Immature natural killer cell (primary cell): ENCODE measurements around the gene SH3BP4. TPM values are rescaled to one million over a fixed set of nuclear protein-coding genes. Genes with fewer than 3 reads are reported as not detected.

Source experiments
- DNase-seq, 3 donors: peaks; one replicate each; pipeline ENCODE4 v3.0.0; 2022; ENCODE audit warnings: mixed read lengths in 1 of 3
- H3K27ac Mint-ChIP-seq, 6 donors: one replicate each; pipeline ENCODE4 v1.8.0; 2020; ENCODE audit warnings: mixed read lengths in 6 of 6, mild to moderate bottlenecking in 5 of 6, inconsistent platforms in 4 of 6, moderate library complexity in 3 of 6
- H3K27me3 Mint-ChIP-seq, 3 donors: one replicate each; pipeline ENCODE4 v1.8.0; 2020 to 2021; ENCODE audit warnings: low read depth in 3 of 3, mild to moderate bottlenecking in 3 of 3, mixed read lengths in 3 of 3, moderate library complexity in 3 of 3, inconsistent platforms in 1 of 3
- H3K36me3 Mint-ChIP-seq, 3 donors: one replicate each; pipeline ENCODE4 v1.8.0; 2020; ENCODE audit warnings: mixed read lengths in 3 of 3, inconsistent platforms in 2 of 3, mild to moderate bottlenecking in 2 of 3
- H3K4me1 Mint-ChIP-seq, 2 donors: one replicate each; pipeline ENCODE4 v1.8.0; 2020; ENCODE audit warnings: inconsistent platforms in 2 of 2, mild to moderate bottlenecking in 2 of 2, mixed read lengths in 2 of 2, moderate library complexity in 1 of 2
- H3K4me3 Mint-ChIP-seq, 5 donors: one replicate each; pipeline ENCODE4 v1.8.0; 2020; ENCODE audit warnings: mild to moderate bottlenecking in 5 of 5, mixed read lengths in 5 of 5, inconsistent platforms in 3 of 5, moderate library complexity in 3 of 5
- H3K9me3 Mint-ChIP-seq, 6 donors: one replicate each; pipeline ENCODE4 v1.8.0; 2020; ENCODE audit warnings: mild to moderate bottlenecking in 6 of 6, mixed read lengths in 6 of 6, inconsistent platforms in 4 of 6, moderate library complexity in 3 of 6
- polyA plus RNA-seq, 3 donors: library from polyadenylated mRNA; unstranded; fragments of 300-500 nt; fragmentation: Illumina TruSeq; gene quantifications; one replicate each; pipeline ENCODE4 v1.2.3, GENCODE V29; 2021

Gene SH3BP4
- polyA plus RNA-seq, 3 donors from 2014 or later, result 0.83 to 3.5 (median 2.3) TPM

- Mint-ChIP-seq H3K27me3 (peaks cover 0 to 6% (median 4%) of the 10 kb centered on the region in 3 donors), H3K4me3 (no peak overlapping the region), H3K27ac (no peak overlapping the region), H3K9me3 (no peaks in the 10 kb centered on the region), H3K4me1 (no peaks in the 10 kb centered on the region), H3K36me3 (no peaks in the 10 kb centered on the region)
- no peak for DNase-seq
Observed at GRCh38 chr2:234996069-234996940, 44.5 kb downstream of the SH3BP4 start.

- H3K9me3 Mint-ChIP-seq, result no peaks in the 10 kb centered on the region
- H3K27me3 Mint-ChIP-seq, result peaks cover 0 to 8% (median 4%) of the 10 kb centered on the region in 3 donors
- no peak overlapping the region for H3K27ac Mint-ChIP-seq
- no peak overlapping the region for H3K4me3 Mint-ChIP-seq
- no peaks in the 10 kb centered on the region for H3K36me3 Mint-ChIP-seq
- H3K4me1 Mint-ChIP-seq, result no peaks in the 10 kb centered on the region
- no peak for DNase-seq
Observed at GRCh38 chr2:234996941-234997270, 45.1 kb downstream of the SH3BP4 start.

- no peaks in the 10 kb centered on the region for H3K4me1 Mint-ChIP-seq
- no peaks in the 10 kb centered on the region for H3K36me3 Mint-ChIP-seq
- no peaks in the 10 kb centered on the region for H3K9me3 Mint-ChIP-seq
- no peak overlapping the region for H3K4me3 Mint-ChIP-seq
- no peak overlapping the region for H3K27ac Mint-ChIP-seq
- no peak for DNase-seq
- H3K27me3 Mint-ChIP-seq, result peaks cover 0 to 8% (median 4%) of the 10 kb centered on the region in 3 donors
Observed at GRCh38 chr2:234997389-234997788, 45.6 kb downstream of the SH3BP4 start.

- no peak for DNase-seq
- no peaks in the 10 kb centered on the region for H3K9me3 Mint-ChIP-seq
- peaks cover 0 to 8% (median 2%) of the 10 kb centered on the region in 3 donors for H3K27me3 Mint-ChIP-seq
- no peak overlapping the region for H3K27ac Mint-ChIP-seq
- no peak overlapping the region for H3K4me3 Mint-ChIP-seq
- no peaks in the 10 kb centered on the region for H3K4me1 Mint-ChIP-seq
- no peaks in the 10 kb centered on the region for H3K36me3 Mint-ChIP-seq
Observed at GRCh38 chr2:234998404-234999211, 46.8 kb downstream of the SH3BP4 start.

- H3K27me3 Mint-ChIP-seq, result peaks cover 0 to 11% (median 2%) of the 10 kb centered on the region in 3 donors
- no peak overlapping the region for H3K27ac Mint-ChIP-seq
- H3K4me1 Mint-ChIP-seq, result no peaks in the 10 kb centered on the region
- H3K9me3 Mint-ChIP-seq, result no peaks in the 10 kb centered on the region
- H3K36me3 Mint-ChIP-seq, result no peaks in the 10 kb centered on the region
- no peak overlapping the region for H3K4me3 Mint-ChIP-seq
- no peak for DNase-seq
Observed at GRCh38 chr2:234999740-235000425, 48.1 kb downstream of the SH3BP4 start.

- Mint-ChIP-seq H3K4me1 (no peaks in the 10 kb centered on the region), H3K27me3 (peaks cover 0 to 11% (median 2%) of the 10 kb centered on the region in 3 donors), H3K36me3 (no peaks in the 10 kb centered on the region), H3K4me3 (no peak overlapping the region), H3K27ac (no peak overlapping the region), H3K9me3 (no peaks in the 10 kb centered on the region)
- no peak for DNase-seq
Observed at GRCh38 chr2:235000426-235001236, 48.8 kb downstream of the SH3BP4 start.

GRCh38 chr2:235001237-235002133 is 49.7 kb downstream of the SH3BP4 start:
- DNase-seq, result no peak
- Mint-ChIP-seq H3K4me1 (no peaks in the 10 kb centered on the region), H3K27ac (no peak overlapping the region), H3K27me3 (peaks cover 0 to 11% (median 2%) of the 10 kb centered on the region in 3 donors), H3K9me3 (no peaks in the 10 kb centered on the region), H3K36me3 (no peaks in the 10 kb centered on the region), H3K4me3 (no peak overlapping the region)

- no peaks in the 10 kb centered on the region for H3K9me3 Mint-ChIP-seq
- DNase-seq, result no peak
- H3K27ac Mint-ChIP-seq, result no peak overlapping the region
- no peak overlapping the region for H3K4me3 Mint-ChIP-seq
- H3K36me3 Mint-ChIP-seq, result no peaks in the 10 kb centered on the region
- H3K27me3 Mint-ChIP-seq, result peaks cover 0 to 11% (median 2%) of the 10 kb centered on the region in 3 donors
- H3K4me1 Mint-ChIP-seq, result no peaks in the 10 kb centered on the region
Observed at GRCh38 chr2:235002198-235003095, 50.6 kb downstream of the SH3BP4 start.

- Mint-ChIP-seq H3K36me3 (no peaks in the 10 kb centered on the region), H3K27me3 (peaks cover 0 to 11% (median 2%) of the 10 kb centered on the region in 3 donors), H3K4me1 (no peaks in the 10 kb centered on the region), H3K9me3 (no peaks in the 10 kb centered on the region), H3K27ac (no peak overlapping the region), H3K4me3 (no peak overlapping the region)
- no peak for DNase-seq
Observed at GRCh38 chr2:235003096-235003775, 51.4 kb downstream of the SH3BP4 start.

GRCh38 chr2:235004329-235004903 is 52.6 kb downstream of the SH3BP4 start:
- no peaks in the 10 kb centered on the region for H3K9me3 Mint-ChIP-seq
- no peak for DNase-seq
- H3K36me3 Mint-ChIP-seq, result no peaks in the 10 kb centered on the region
- peaks cover 0 to 11% (median 6%) of the 10 kb centered on the region in 3 donors for H3K27me3 Mint-ChIP-seq
- H3K4me1 Mint-ChIP-seq, result no peaks in the 10 kb centered on the region
- no peak overlapping the region for H3K4me3 Mint-ChIP-seq
- no peak overlapping the region for H3K27ac Mint-ChIP-seq

GRCh38 chr2:235005023-235005422 is 53.2 kb downstream of the SH3BP4 start:
- no peak overlapping the region for H3K4me3 Mint-ChIP-seq
- H3K27ac Mint-ChIP-seq, result no peak overlapping the region
- no peaks in the 10 kb centered on the region for H3K9me3 Mint-ChIP-seq
- DNase-seq, result no peak
- H3K27me3 Mint-ChIP-seq, result peaks cover 0 to 11% (median 9%) of the 10 kb centered on the region in 3 donors
- H3K36me3 Mint-ChIP-seq, result no peaks in the 10 kb centered on the region
- no peaks in the 10 kb centered on the region for H3K4me1 Mint-ChIP-seq
